ENCODE measurements around the gene LDHAL6B.
"Not testable (repeated sequence)": the region's sequence is repeated elsewhere in the genome, so short reads cannot be mapped to it uniquely, and the experiment has no call there.

LDHAL6B gene

DNA sequence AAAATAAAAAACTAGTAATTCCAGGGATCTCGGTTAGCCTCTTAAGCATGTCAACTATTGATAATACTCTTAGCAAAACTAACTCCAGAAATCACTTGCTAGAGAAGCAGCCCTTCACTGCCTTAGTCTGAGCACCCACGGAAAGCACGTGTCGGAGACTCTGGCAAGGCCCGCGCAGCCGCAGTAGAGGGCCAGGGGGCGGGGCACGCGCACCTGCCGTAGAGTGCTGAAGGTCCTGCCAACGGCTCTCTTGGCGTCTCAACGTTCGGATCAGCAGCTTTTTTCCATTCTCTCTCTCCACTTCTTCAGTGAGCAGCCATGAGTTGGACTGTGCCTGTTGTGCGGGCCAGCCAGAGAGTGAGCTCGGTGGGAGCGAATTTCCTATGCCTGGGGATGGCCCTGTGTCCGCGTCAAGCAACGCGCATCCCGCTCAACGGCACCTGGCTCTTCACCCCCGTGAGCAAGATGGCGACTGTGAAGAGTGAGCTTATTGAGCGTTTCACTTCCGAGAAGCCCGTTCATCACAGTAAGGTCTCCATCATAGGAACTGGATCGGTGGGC is at the start of gene LDHAL6B:
Gene LDHAL6B, plus strand, starts transcription at position 221 of the 561 bp plus-strand sequence. Its CDS starts 98 bp downstream, at position 319.
- no peak for DNase-seq

DNA sequence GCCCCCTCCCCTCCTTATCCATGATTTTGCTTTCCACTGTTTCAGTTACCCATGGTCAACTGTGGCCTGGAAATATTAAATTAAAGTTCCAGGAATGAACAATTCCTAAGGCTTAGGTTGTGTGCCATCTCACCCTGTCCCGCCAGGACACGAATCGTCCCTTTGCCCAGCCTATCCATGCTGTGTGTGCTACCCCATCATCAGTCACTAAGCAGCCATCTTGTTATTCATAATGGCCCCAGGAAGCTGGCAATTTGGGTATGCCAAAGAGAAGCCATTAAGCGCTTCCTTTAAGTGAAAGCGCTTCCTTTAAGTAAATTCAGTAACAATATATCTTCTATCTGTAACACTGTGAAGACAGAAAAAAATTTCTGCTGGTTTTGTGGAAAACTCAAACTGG is 49.2 kb upstream of the LDHAL6B start:
- DNase-seq = no peak

DNA sequence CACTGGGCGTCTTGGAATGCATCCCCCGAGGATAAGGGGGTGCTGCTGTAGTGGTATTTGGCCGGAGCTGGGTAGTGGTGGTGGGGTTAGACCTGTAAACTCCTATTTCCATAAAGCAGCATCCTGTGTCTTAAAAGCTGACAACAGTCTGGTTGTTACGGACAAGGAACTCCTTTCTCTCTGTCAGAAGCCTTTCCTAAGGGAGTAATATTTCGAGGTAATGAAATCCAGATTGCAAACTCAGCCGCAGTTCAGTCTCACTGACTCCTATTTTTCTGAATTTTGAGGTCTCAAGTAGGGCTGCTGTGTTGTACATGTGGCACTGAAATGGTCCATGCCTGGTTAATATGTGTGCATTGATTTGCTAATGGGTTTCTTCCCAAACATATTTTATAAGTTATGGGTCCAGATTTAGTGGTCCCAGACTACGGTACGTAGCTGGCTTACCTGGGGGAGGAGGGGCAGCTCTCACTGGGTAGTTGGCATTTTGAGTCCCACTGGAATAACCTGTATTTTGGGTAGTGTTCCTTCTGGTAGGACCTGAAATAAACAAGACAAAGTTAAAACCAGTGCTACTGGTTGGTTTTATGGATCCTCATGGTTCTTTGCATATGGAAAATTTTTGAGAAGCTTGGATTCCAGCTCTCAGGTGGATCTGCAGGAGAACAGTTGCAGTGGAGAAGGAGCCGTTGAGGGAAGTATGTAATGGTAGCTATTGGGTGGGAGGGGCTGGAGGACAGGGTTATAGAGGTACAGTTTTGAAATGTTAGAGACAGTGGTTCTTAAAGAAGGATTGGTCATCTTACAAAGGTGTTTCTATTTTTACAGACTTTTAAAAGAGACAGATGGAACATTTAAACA is 48.6 kb upstream of the LDHAL6B start:
- no peak for DNase-seq

DNA sequence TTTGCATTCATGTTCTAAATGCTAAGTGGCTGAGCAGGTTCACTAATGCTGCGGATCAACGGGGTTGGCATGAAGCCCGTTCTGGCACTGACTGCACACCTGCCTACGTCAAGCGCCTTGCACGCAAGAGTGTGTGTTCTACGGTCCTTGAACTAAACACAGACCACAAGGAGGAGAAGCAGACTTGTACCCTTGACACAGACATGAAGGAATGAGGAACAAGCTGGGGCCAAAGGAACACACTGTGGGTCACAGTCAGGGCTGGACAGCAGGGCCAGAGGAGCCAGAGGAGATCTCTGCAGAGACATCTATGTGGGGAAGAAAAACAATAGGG is 48.0 kb upstream of the LDHAL6B start:
- DNase-seq = no peak

DNA sequence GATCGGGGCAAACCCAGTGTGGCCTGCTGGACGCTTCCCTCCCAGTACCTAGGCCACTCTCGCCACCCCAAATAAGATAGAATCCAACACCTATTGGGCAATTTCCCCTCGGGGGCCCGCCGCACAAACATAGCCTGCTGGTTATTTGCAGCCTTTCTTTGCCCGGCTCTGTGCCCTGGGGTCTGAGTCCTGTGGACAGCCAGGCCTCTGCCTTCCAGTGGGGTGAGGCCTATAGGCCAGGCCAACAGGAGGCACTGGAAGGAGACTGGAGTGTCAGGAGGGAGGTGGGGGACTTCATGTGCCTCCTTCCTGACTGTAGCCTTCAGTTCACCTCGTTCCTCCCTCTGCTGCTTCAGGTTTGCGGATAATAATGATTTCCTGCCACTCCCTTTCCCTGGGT is 47.4 kb upstream of the LDHAL6B start:
- no peak for DNase-seq

DNA sequence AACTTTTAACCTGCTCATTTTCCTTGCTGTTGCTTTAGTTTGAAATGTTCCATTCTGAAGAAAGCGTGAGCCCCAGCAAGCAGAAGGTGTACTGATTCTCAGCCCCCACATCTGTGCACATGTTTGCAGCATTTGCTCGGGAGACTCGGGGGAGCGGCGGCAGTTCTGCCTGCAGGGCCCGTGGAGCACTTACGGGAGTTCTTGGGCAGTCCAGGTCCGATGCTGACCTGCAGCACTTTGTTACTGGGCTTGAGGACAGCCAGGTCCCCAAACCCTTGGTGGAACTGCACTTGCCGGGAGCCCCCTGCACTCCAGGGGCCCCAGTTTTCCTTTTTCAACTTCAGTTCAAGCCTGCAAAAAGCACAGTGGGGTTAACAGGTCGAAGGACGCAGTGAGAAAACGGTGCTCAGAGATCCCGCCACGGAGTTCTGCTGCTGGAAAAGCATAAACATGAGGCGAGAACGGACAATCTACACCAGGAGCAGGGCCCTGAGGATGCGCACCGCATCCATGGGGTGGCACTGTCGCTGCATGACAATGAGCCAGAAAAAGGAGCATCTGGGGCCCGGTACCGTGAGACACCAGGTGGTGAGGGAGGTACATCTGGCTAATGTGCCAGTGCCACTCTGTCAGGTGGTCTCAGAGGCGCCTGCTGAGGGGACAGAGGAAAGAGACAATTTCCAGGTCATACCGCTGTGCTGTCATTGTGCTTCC is 45.6 kb upstream of the LDHAL6B start:
- DNase-seq = peak; percentile 24 to 28

DNA sequence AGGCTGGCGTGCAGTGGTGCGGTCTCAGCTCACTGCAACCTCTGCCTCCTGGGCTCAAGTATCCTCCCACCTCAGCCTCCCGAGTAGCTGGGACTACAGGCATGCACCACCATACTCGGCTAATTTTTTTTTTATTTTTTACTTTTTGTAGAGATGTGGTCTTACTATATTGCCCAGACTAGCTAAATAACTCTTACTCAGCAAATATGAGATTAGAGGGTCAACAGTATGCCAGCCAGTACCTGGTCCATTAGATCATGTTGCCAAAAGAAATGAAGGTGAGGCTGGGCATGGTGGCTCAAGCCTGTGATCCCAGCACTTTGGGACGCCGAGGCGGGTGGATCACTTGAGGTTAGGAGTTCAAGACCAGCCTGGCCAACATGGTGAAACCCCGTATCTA is 44.6 kb upstream of the LDHAL6B start:
- DNase-seq = not testable (repeated sequence)

DNA sequence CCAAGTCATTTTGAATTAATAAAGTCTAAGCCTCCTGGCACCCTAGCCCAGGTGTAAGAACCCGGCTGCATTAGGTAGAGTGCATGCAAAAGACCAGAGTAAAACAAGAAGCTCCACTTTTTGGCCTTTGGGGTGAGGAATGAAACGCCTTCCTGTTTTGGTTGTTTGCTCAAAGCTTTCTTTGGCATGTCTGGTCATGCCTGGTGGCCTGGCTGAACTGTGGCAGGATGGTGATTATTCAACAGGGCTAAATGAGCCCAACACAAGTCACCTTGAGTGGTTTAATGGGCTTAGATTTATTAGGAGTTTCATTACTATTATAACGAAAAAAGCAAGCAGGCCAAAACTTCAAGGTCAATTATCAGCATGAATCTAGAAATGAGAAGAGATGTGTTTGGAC is 40.9 kb upstream of the LDHAL6B start:
- no peak for DNase-seq

DNA sequence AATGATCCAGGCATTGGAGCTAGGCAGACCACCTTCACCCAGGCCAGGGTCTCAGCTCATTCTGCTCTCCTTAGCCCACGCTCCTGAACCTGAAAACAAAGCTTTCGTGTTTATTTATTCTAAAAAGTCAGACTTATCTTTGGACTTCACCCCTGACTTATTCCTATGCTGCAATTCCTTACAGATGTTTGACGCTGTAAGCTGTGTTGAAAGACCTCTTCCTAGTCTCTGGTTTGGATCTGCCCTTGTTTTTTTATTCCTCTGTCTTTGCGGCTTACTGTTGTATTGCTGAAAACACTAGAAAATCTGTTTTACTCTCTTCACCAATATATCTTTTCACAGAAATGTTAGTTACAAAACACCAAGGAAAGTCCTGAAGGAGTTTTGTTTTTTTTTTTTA is 40.5 kb upstream of the LDHAL6B start:
- no peak for DNase-seq

DNA sequence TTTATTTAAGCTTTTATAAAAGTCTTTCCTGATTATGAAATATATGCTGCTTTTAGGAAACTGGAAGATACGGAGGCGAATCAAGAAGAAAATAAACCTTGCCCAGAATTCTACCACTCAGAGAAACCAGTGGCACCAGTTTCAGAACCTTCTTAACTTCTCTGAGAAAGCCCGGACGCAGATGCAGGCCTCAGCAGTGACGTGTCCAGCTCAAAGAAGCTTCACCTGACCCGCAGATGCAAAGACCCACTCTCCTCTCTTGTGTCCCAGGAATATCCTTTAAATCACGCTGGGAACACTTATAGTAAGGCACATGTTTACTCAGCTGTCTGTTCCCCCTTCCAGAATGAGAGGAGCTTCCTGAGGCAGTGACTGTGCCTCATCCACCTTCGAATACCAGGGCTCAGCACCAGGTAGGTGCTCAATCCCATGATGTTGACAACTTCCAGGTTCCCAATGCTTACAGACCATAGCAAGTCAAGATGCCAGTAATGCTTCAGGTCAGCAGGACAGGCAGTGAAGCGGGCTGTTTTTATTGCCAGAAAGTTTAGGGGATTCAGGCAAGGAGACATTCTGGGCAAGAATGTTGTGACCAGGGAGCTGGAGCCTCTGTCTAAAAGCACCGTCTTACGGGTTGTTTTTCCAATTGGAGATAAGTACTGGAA is 39.9 kb upstream of the LDHAL6B start:
- DNase-seq = no peak

DNA sequence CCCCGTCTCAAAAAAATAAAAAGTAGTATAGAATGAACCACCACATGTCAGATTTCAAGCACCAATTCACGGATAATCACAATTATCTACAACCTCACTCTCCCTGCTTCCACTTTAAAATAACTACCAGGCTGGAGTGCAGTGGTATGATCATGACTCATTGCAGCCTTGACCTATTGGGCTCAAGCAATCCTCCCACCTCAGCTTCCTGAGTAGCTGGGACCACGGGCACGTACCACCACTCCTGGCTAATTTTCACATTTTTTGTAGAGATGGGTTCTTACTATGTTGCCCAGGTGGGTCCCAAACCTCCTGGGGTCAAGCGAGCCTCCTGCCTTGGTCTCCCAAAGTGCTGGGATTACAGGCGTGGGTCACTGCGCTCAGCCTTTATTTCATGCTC is 38.1 kb upstream of the LDHAL6B start:
- DNase-seq = no peak

DNA sequence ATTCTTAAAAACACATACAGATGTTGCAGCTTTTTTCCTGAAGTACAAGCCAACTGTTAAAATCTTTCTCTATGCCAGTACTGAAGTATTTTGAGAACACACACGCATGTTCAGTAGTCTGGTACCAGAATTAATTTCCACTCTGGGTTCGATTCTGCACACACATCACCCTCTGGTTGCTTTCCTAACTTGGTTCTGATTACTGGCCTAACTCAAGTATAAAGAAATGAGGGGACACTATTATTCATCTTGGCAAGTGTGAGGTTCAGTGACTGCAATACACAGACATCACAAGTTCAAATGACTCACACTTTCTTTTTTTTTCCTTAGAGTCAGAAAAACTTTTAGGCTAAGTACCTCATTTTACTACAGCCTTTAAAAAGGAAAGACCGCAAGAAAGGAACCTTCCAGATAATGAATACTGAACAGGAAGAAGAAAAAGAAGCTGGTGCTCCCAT is 37.4 kb upstream of the LDHAL6B start:
- no peak for DNase-seq

DNA sequence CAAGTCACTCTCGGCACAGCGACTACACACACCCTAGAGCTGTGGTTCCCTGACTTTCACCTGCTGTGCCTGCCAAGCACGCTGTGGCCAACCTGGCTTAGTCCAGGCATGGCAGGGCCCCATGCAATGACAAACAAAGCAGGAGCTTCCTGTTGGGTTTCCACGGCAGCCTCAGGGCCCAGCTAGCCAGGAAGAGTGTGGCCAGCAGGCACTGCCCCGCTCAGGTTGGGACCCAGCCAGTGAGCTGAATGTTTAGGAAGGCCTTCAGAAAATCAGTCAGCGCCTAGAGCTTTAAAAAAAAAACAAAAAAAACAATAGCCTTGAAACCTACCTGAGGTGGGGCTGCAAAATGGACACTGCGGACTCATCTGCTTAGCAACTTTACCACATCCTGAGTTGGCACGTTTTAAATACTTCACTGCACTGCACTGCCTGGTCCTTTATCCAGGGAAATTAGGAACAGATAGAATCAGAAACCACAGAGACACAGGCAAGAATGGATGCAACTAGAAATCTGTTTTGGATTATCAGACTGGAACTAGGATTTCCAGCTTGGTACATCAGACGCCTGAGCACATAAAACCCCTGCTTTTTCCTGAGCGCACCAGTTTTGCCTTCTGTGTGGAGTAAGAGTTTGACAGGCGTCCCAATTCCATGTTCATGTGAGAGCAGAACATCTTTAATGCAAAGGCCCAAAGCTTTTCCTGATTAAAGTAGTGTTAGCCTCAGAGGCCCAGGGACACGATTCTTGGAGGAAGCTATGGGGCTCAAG is 36.2 kb upstream of the LDHAL6B start:
- no peak for DNase-seq

DNA sequence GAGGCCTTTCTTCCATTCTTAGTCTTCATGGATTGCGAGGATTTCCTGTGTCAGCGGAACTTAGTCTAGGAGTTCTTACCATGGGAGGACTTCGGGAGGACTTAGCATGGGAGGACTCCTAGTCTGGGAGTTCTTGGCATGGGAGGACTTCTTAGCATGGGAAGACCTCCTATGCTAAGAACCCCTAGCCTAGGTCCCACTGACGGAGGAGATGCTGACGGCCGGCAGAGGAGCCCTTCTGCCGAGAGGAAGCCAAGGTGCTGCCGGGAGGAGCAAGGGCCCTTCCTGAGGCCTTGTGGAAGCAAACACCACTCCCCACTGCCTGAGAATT is 35.6 kb upstream of the LDHAL6B start:
- DNase-seq = no peak

DNA sequence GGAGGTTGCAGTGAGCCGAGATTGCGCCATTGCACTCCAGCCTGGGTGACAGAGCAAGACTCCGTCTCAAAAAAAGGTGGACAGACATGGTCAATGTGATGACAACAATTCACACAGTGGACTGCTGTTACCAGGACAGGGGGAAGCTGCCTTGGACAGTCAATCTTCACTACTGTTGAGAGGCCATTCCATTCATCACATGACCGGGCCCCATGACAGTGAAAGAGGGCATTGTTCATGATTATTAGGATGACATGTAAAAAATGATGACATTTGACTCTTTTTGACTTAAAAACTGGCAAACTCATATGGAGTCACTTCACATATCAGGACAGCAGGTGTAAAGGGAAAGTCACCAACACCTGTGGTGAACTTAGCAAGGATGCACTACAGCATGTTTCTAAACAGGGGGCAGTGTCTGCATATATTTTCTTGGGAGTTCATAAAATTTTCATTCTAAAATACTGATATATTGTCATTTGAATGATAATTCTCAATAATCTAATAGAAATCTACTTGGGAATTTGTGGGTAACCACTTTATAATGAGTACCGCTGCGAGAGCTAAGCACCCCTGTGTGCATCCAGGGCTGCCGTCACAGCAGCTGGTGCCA is 34.2 kb upstream of the LDHAL6B start:
- DNase-seq = no peak

DNA sequence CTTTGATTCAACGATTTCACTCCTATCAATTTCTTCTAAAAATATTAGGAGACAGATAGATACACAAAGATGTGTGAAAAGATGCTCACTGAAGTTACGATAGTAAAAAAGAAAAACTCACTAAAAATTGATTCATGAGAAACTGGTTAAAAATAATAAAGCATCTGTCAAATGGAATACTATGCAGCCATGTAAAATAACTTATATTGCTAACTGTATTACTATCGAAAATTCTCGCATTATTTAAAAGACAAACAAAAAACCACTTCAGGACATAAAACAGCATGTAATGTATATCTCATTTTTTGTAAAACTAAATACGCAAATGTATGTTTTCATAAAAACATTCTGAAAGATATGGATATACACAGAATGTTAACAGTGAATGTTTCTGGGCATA is 33.4 kb upstream of the LDHAL6B start:
- no peak for DNase-seq

DNA sequence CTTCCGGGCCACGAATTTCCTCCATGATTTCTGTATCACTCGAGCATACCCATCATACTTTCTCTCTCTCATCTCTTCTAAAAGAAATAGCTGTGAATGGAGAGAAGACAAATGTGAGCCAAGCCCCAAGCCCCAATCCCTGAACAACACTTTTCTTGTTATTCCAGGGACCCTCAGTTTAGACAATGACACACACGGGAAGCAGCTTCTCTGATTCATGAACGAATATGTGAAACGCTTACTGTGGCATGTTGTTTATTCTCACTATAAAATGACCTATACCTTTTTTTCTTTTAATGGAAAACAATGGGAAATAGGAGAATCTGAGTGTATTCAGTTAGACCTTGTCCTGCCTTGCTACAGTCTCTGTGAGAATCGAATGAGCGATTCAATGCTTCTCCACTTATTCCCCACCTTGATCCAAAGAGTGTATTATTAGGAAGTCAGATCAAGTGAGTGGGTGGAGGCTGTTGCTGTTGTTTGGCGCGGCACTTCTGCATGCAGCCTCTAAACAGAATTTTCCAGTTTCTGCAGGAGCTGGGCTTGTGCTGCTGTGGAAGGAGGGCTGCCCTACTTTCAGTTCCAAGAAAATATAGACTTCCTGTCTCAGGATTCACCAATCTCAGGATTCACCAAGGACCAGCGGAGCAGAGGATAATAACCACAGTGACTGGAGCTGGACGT is 32.4 kb upstream of the LDHAL6B start:
- no peak for DNase-seq

DNA sequence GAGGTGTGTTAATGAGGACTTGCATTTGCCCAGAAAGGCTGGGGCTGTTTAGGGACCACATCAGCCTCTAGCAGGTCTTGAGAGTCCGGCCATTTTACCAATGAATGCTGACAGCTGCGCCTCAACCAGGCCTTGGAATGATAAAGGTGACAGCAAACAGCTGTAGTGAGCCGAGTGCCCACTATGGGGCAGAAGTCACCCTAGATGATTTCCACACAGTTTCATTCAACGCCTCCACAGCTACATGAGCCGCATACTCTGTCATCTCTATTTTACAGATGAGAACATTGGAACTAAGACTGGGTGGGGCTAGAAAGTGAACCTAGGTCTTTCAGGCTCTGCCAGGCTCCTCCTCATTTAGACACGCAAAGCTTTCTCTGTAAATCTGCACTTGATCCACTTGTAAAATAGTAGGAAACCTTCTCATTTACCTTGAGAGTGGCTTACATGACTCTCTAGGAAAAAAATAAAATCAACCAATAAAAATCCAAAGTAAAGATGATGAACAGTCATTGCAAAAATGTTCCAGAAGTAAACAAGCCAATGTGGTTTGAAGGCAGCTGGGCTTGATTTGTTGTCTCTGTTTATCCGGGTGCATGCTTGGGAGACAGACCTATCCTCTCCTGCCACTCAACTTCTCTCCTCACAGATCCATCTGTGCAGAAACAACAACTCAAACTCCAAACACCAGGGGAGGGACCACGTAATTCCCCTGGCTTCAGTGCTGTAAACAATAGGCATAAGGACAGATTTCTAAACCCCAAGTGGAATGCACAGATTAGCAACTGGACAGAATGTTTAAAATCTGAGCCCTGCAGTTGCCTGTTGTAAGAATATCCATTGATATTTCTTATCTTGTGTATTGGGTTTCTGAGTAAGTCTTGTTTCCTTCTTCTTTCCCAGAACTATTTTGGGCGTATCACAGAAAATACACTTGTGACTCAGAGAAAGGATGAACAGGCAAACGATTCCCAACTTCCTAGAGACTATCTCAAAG is 31.5 kb upstream of the LDHAL6B start:
- peak; percentile 49 to 50 for DNase-seq

DNA sequence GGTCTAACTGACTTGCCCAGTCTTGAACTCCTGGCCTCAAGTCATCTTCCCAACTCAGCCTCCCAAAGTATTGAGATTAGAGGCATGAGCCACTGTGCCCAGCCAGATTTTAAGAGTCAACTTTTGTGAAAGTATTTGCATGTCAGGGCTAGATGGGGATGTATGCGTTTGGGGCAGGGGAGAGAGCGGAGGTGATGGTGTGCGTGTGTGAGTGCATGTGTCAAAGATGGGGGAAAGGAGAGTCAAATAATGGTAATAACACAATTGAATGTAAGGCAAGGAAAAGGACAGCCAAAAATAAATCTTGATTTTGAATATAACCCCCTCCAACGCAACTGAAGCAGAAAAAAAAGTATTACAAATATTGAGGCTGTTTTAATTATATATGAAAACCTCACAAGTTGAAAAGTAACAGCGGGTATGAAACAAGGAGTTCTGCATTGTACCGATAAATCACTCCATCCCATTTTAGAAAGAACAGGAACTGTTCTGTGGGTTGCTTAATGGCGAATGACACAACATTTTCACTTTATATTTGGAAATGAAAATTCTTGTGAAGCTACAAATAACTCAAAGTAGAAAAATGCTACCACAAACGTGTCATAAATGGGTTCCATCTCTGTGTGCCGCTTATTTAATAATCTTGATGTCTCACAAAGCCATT is 29.9 kb upstream of the LDHAL6B start:
- DNase-seq = no peak

DNA sequence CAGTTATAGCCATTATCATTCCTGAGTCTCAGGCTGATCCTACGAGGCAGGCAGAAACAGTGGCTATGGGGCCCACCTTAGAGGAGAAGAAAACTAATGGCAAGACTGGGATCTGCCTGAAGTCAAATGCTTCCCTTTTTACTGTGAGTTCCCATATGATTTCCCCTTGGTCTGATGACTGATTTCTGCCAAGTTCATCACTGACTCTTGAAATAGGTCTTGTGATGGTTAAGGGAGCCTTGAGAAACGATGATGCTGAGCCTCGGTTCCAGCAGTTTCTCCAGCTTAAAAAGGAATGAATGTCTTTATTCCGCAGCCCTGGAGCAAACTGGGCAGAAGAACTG is 29.4 kb upstream of the LDHAL6B start:
- DNase-seq = no peak
